Stimulated activated memory B cell treated with anti-CD40 and anti-IgM and Interleukin-4, amounts not matched to agents 10 μg/mL and 1 μg/mL and 100 μg/mL, for 72 hours (primary cell): ENCODE data around the gene MPZL3.
A peak's percentile ranks its signal among the peaks of the same experiment; 100 is the strongest.

ENCODE experiments used
- ATAC-seq: fragments of 150-1000 bp; cut with Tn5 transposase; 2 replicates; pipeline ENCODE4 v1.10.0; 2021
- H3K27ac Mint-ChIP-seq: one replicate; pipeline ENCODE4 v1.8.0; 2022; ENCODE audit warnings: mild to moderate bottlenecking, mixed read lengths
- H3K27me3 Mint-ChIP-seq: one replicate; pipeline ENCODE4 v1.8.0; 2022; ENCODE audit warnings: mixed read lengths
- H3K36me3 Mint-ChIP-seq: one replicate; pipeline ENCODE4 v1.8.0; 2022; ENCODE audit warnings: mixed read lengths
- H3K4me1 Mint-ChIP-seq: one replicate; pipeline ENCODE4 v1.8.0; 2022; ENCODE audit warnings: mixed read lengths
- H3K4me3 Mint-ChIP-seq: one replicate; pipeline ENCODE4 v1.8.0; 2022; ENCODE audit warnings: mild to moderate bottlenecking, moderate library complexity, mixed read lengths
- H3K9me3 Mint-ChIP-seq: one replicate; pipeline ENCODE4 v1.8.0; 2022; ENCODE audit warnings: mixed read lengths

Gene MPZL3

DNA sequence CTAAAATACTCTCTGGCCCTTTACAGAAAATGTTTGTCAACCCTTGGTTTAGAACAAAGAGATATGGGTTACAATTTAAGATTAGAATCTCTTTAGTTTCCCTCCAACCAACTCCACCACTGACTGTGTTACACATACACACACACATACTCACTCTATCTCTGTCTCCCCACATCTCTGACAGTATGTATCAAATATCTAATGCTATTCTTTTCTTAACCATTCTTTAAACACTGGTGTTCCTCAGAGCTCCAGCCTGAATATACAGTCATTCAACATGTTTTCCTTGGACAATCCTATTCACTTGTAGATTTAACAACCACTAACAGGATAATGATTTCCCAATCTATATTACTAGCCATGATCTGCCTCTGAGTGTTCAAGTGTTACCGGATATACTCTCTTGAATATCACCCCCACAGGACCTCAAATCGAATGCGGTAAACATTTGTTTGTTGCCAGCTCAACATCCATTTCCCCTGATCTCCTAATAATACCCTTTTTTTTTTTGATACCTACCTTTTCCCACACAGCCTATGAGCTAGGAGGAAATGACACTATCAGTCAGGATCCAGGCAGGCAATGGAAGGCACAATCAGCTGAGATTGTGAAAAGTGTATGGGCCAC, 6.1 kb downstream of the MPZL3 start:
- Mint-ChIP-seq H3K27me3 (no peaks in the 10 kb centered on the region), H3K36me3 (peaks cover 16% of the 10 kb centered on the region), H3K4me3 (no peak overlapping the region), H3K9me3 (no peaks in the 10 kb centered on the region), H3K4me1 (peaks cover 64% of the 10 kb centered on the region), H3K27ac (no peak overlapping the region)
- ATAC-seq: no peak

DNA sequence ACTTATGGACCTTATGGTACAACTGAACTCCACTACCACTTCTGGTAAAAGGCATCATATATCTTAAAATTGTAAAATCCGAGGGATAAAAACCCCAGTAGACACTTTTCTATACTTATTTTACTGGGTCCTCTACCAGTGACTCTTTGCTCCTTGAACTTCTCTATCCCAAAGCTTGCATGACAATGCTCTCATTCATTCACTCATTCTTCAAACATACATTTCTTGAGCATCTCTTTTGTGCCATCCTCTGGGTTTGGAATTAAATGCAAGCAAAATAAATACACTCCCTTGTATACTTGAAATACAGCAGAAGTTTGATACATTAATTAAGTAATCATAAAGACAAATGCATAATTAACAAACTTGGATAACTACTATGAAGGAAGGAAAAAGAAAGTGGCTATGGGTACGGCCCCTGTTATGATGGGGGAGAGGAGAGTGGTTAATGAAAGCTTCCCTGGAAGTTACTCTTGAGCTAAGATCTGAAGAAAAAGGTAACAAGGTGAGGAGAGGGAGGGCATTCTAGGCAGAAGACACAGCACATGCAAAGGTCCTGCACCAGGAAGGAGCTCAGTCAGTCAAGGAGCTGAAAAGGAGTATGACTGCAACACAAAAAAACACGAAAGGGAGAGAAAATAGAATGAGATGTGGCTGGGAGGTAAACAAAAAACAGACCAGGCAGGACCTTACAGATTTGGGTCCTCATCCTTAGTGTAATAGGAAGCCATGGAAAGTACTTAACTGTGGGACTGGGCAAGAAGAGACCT, 8.0 kb downstream of the MPZL3 start:
- no peaks in the 10 kb centered on the region for H3K9me3 Mint-ChIP-seq
- peak overlapping the region; percentile 0 for H3K4me3 Mint-ChIP-seq
- H3K4me1 Mint-ChIP-seq: peaks cover 63% of the 10 kb centered on the region
- no peak for ATAC-seq
- H3K27me3 Mint-ChIP-seq: no peaks in the 10 kb centered on the region
- peak overlapping the region; percentile 53 for H3K27ac Mint-ChIP-seq
- H3K36me3 Mint-ChIP-seq: peaks cover 16% of the 10 kb centered on the region

DNA sequence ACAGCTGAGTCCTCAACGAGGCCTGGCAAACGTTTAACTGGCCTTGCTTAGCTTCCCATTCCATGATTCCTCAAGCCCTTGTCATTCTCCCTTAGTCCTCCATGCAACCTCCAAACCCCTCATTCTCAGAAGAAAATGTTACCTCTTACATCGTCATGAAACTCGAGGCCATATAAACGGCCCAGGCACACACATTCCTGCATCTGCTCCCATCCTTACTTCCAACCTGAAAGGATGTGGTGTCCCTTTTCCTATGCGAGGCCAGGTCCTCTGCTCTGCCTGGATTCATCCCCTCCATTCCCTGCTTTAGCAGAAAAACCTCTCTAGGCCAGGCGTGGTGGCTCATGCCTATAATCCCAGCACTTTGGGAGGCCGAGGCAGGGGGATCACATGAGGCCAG, 9.0 kb downstream of the MPZL3 start:
- Mint-ChIP-seq H3K9me3 (no peaks in the 10 kb centered on the region), H3K36me3 (peaks cover 23% of the 10 kb centered on the region), H3K27me3 (no peaks in the 10 kb centered on the region), H3K4me1 (peaks cover 63% of the 10 kb centered on the region), H3K27ac (peak overlapping the region; percentile 53), H3K4me3 (no peak overlapping the region)
- ATAC-seq: no peak

DNA sequence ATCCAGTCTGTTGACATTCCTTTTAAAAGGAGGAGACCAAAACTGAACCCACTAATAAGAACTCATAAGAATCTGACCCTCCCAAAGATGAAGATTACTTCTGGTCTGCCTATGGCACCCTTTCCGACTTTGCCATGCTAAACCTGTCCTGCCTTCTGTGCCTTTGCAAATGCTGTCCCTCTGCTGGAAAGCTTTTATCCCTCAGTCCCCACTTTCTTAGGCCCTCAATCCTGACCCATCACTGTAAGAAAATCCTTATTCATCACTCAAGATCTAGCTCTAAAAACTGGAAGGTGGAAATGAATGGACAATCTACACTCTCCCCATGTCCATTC, 10.4 kb downstream of the MPZL3 start:
- H3K4me3 Mint-ChIP-seq: peak overlapping the region; percentile 18
- peaks cover 22% of the 10 kb centered on the region for H3K36me3 Mint-ChIP-seq
- H3K4me1 Mint-ChIP-seq: peaks cover 58% of the 10 kb centered on the region
- H3K9me3 Mint-ChIP-seq: no peaks in the 10 kb centered on the region
- no peak for ATAC-seq
- H3K27me3 Mint-ChIP-seq: no peaks in the 10 kb centered on the region
- peak overlapping the region; percentile 53 for H3K27ac Mint-ChIP-seq

DNA sequence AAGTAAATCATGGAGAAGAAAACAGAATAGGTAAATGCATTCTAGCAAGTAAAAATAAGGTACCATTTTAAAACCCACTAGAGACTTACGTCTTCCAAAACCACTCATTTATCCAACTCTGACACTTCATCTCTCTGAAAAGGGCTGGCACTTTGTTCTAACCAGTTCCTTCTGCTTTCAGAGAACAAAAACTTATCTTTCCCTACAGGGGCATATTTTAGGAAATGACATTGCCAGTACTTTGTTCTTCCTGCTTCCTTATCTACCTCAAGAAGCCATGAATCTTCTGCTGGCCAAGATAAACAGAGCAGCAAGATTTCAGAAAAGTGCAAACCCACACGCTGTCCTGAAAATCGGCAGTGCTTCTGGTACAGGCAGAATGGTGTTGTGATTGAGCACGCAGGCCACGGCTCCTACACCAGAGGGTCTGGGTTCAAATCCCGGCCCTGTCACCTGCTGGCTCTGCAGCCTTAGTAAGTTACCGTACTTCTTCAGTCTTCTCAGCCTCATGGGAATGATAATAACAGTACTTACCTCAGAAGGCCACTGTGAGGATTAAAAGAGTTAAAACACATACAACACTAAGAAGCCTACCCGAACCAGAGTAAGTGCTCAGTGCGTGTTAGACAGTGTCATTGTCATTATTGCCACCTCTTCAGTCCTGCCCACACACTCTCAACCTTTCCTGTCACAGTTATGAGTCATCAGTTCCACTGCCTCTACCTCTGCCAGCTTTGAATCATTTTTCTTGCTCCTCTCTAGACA, 11.0 kb downstream of the MPZL3 start:
- Mint-ChIP-seq H3K9me3 (no peaks in the 10 kb centered on the region), H3K4me1 (peaks cover 54% of the 10 kb centered on the region), H3K27ac (peak overlapping the region; percentile 53), H3K27me3 (no peaks in the 10 kb centered on the region), H3K4me3 (peak overlapping the region; percentile 18), H3K36me3 (peaks cover 24% of the 10 kb centered on the region)
- ATAC-seq: peak; percentile 96

DNA sequence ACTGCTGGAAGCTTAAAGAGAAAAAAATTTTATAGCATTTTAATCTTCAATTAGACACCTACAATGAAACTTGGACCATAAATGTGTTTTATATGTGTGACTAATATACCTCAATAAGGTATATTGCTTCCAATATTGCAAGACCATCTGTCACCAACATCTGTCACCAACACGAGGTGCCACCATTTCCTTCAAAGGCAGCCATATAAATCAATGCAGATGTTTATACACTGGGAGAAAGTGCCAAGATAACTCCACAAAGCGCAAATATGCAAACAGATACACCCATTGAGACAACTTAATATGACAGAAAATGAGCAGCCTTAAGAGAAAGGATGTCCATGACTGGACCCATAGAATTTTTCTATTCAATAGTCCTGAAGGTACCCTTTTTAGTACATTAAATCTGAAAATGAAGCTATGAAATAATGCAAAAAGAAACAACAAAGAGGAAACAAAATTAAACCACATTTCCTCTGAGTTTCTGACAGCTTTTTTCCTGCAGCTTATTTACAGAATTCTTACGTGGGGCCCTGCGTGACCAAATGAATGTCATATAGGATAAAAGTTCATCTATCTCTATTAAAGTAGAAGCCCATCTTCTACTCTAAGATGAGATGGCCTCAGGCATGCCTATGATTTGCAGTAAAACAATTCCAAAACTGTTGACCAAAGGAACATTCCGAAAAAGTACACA, 12.5 kb downstream of the MPZL3 start:
- peaks cover 37% of the 10 kb centered on the region for H3K36me3 Mint-ChIP-seq
- H3K9me3 Mint-ChIP-seq: no peaks in the 10 kb centered on the region
- H3K4me1 Mint-ChIP-seq: peaks cover 38% of the 10 kb centered on the region
- no peaks in the 10 kb centered on the region for H3K27me3 Mint-ChIP-seq
- peak overlapping the region; percentile 8 for H3K4me3 Mint-ChIP-seq
- no peak for ATAC-seq
- peak overlapping the region; percentile 53 for H3K27ac Mint-ChIP-seq

- peaks cover 37% of the 10 kb centered on the region for H3K36me3 Mint-ChIP-seq
- ATAC-seq: no peak
- H3K9me3 Mint-ChIP-seq: no peaks in the 10 kb centered on the region
- no peaks in the 10 kb centered on the region for H3K27me3 Mint-ChIP-seq
- H3K4me1 Mint-ChIP-seq: peaks cover 31% of the 10 kb centered on the region
- H3K27ac Mint-ChIP-seq: no peak overlapping the region
- no peak overlapping the region for H3K4me3 Mint-ChIP-seq
Observed at GRCh38 chr11:118238929-118239328, 13.2 kb downstream of the MPZL3 start.

DNA sequence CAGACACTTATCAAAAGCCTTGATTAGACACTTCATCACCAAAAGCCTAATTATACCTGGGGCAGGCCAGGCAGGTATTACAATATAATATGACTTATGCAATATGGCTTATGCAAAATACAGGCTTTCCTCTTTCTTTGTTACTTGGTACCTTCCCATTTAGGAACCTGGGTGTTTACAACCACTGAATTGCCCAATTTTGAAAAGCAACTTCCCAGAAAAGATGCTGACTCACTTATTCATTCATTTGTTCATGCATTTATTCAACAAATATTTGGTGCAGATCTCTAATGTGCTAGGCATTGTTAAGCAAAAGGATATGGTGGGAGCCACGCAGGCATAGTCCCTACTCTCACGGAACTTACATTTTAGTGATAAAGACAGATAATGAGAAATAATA, 13.7 kb downstream of the MPZL3 start:
- H3K36me3 Mint-ChIP-seq: peaks cover 40% of the 10 kb centered on the region
- ATAC-seq: no peak
- H3K4me3 Mint-ChIP-seq: no peak overlapping the region
- H3K9me3 Mint-ChIP-seq: no peaks in the 10 kb centered on the region
- H3K27ac Mint-ChIP-seq: no peak overlapping the region
- no peaks in the 10 kb centered on the region for H3K27me3 Mint-ChIP-seq
- H3K4me1 Mint-ChIP-seq: peaks cover 28% of the 10 kb centered on the region

DNA sequence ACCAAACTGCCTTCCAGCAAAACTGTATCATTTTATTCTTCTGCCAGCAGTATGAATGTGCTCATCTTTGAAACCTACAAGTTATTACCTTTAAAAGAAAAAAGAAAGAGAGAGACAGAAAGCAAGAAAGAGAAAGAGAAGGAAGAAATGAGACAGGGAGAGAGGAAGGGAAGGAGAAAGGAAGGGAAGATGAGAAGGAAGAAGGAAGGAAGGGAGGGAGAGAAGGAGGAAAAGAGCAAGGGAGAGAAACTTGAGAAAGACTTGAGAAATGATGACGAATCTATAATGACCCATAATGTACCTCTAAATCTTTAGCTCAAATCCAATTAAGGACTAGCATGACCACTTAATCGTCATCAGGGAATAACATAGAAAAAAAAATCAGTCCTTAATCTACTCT, 16.0 kb downstream of the MPZL3 start:
- Mint-ChIP-seq H3K4me1 (peaks cover 5% of the 10 kb centered on the region), H3K36me3 (peaks cover 44% of the 10 kb centered on the region), H3K9me3 (no peaks in the 10 kb centered on the region), H3K4me3 (no peak overlapping the region), H3K27ac (no peak overlapping the region), H3K27me3 (no peaks in the 10 kb centered on the region)
- no peak for ATAC-seq

GRCh38 chr11:118234833-118235232, 17.3 kb downstream of the MPZL3 start:
- H3K36me3 Mint-ChIP-seq: peaks cover 44% of the 10 kb centered on the region
- H3K4me1 Mint-ChIP-seq: peaks cover 1% of the 10 kb centered on the region
- ATAC-seq: no peak
- no peak overlapping the region for H3K27ac Mint-ChIP-seq
- no peaks in the 10 kb centered on the region for H3K9me3 Mint-ChIP-seq
- H3K27me3 Mint-ChIP-seq: no peaks in the 10 kb centered on the region
- H3K4me3 Mint-ChIP-seq: no peak overlapping the region

- no peak for ATAC-seq
- H3K27ac Mint-ChIP-seq: no peak overlapping the region
- H3K36me3 Mint-ChIP-seq: peaks cover 47% of the 10 kb centered on the region
- H3K4me1 Mint-ChIP-seq: peaks cover 11% of the 10 kb centered on the region
- H3K4me3 Mint-ChIP-seq: no peak overlapping the region
- no peaks in the 10 kb centered on the region for H3K27me3 Mint-ChIP-seq
- no peaks in the 10 kb centered on the region for H3K9me3 Mint-ChIP-seq
Observed at GRCh38 chr11:118233850-118234249, 18.3 kb downstream of the MPZL3 start.

DNA sequence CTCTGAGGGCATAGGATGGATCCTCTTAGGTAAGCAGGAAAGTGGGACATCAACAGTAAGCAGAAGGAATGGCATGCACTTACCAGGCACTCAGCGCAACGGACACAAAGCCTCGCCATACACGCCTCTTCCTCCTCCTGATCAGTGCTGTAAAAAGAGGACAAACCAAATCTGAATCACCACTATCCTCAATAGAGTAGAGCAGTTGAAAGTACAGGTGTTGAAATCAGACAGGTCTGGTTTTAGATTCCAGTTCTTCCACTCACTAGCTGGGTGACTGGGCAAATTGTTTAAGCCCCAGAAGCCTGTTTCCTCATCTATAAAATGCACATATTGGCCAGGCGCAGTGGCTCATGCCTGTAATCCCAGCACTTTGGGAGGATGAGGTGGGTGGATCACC, 18.8 kb downstream of the MPZL3 start:
- Mint-ChIP-seq H3K27me3 (no peaks in the 10 kb centered on the region), H3K4me3 (no peak overlapping the region), H3K9me3 (no peaks in the 10 kb centered on the region), H3K4me1 (peaks cover 16% of the 10 kb centered on the region), H3K36me3 (peaks cover 42% of the 10 kb centered on the region), H3K27ac (no peak overlapping the region)
- ATAC-seq: no peak

DNA sequence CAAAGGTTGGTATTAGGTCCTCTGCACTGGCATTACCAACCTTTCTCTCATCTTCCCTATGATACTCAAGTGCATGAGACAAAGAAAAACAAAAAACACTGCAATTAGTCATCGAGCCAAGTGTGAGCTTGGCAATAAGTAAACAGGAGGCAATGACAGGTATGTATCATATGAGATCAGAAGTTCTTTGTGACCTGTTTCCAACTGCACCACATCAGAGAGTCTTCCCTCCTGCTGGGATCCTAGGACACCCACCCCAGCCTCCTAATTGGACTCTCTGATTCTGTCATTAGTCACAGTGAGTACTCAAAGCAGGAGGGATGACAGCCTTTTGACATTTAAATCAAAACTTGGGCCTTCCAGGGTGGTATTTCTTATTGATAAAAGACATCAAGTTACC, 19.5 kb downstream of the MPZL3 start:
- H3K4me1 Mint-ChIP-seq: peaks cover 23% of the 10 kb centered on the region
- peaks cover 40% of the 10 kb centered on the region for H3K36me3 Mint-ChIP-seq
- no peak overlapping the region for H3K27ac Mint-ChIP-seq
- no peaks in the 10 kb centered on the region for H3K27me3 Mint-ChIP-seq
- no peak for ATAC-seq
- H3K4me3 Mint-ChIP-seq: no peak overlapping the region
- no peaks in the 10 kb centered on the region for H3K9me3 Mint-ChIP-seq

DNA sequence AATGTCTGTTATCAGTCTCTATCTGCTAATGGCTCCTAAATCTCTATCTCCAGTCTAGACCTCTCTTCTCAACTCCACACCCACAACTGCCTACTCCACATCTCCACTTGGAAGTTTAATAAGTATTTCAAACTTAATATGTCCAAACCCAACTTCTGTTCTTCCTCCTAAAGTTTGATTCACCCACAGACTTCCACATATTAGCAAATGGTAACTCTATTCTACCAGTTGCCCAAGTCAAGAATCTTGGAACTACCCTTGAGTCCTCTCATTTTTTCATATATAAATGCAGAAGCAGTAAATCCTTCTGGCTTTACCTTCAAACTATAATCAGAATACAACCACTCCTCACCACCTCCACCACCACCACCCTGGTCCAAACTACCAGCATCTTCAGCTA, 20.7 kb downstream of the MPZL3 start:
- H3K36me3 Mint-ChIP-seq: peaks cover 45% of the 10 kb centered on the region

GRCh38 chr11:118230088-118230487, 22.1 kb downstream of the MPZL3 start:
- H3K27ac Mint-ChIP-seq: no peak overlapping the region
- no peak for ATAC-seq
- H3K4me3 Mint-ChIP-seq: no peak overlapping the region

More for the DNA sequence above, 20.7 kb downstream of the MPZL3 start:
- Mint-ChIP-seq H3K27ac (no peak overlapping the region), H3K27me3 (no peaks in the 10 kb centered on the region), H3K4me3 (no peak overlapping the region), H3K4me1 (peaks cover 32% of the 10 kb centered on the region), H3K9me3 (no peaks in the 10 kb centered on the region)
- ATAC-seq: no peak

More at GRCh38 chr11:118230088-118230487, 22.1 kb downstream of the MPZL3 start:
- H3K9me3 Mint-ChIP-seq: no peaks in the 10 kb centered on the region
- peaks cover 39% of the 10 kb centered on the region for H3K4me1 Mint-ChIP-seq
- no peaks in the 10 kb centered on the region for H3K27me3 Mint-ChIP-seq
- H3K36me3 Mint-ChIP-seq: peaks cover 37% of the 10 kb centered on the region
